K562 (cell line): ENCODE data around the gene KCNK1. TPM values are rescaled to one million over a fixed set of nuclear protein-coding genes. Genes with fewer than 3 reads are reported as not detected.

Experiments used
- CXXC5 ChIP-seq: fragments of 250-450 bp; sonication (Bioruptor Pico); IDR thresholded peaks from 2 replicates; pipeline ENCODE4 v1.8.0; 2022; ENCODE audit warnings: inconsistent platforms, mild to moderate bottlenecking, moderate library complexity
- DDX20 ChIP-seq: fragments of 450-650 bp; IDR thresholded peaks from 2 replicates; pipeline ENCODE4 v1.6.1; 2016; ENCODE audit warnings: missing genetic modification characterization, low read depth, mild to moderate bottlenecking, missing compliant biosample characterization, moderate library complexity
- GTF2A2 ChIP-seq: IDR thresholded peaks from 2 replicates; pipeline ENCODE4 v1.6.1; 2016; ENCODE audit warnings: mild to moderate bottlenecking, missing genetic modification characterization, missing compliant biosample characterization
- HOXB6 ChIP-seq: fragments of 250-450 bp; sonication (Bioruptor Pico); IDR thresholded peaks from 2 replicates; pipeline ENCODE4 v1.5.1; 2022; ENCODE audit warnings: mild to moderate bottlenecking, borderline replicate concordance
- IRF2 ChIP-seq: sonication (generic); formaldehyde crosslinking; IDR thresholded peaks from 2 replicates; pipeline ENCODE4 v1.8.1; 2022; ENCODE audit warnings: mild to moderate bottlenecking, missing genetic modification reagents
- MYBL2 ChIP-seq, 2 experiments: fragments of 450-650 bp in 1 of 2; sonication (generic) in 1 of 2; formaldehyde crosslinking in 1 of 2; IDR thresholded peaks; 2 replicates each; pipeline versions ENCODE4 v1.6.1 to v1.8.1; 2017 to 2022; ENCODE audit warnings: borderline replicate concordance in 1 of 2, inconsistent platforms in 1 of 2, low read depth in 1 of 2, mild to moderate bottlenecking in 1 of 2, missing genetic modification reagents in 1 of 2, moderate library complexity in 1 of 2
- NR1H2 ChIP-seq: sonication (generic); formaldehyde crosslinking; IDR thresholded peaks from 2 replicates; pipeline ENCODE4 v1.4.0; 2020; ENCODE audit warnings: mild to moderate bottlenecking, missing genetic modification reagents
- RBM25 ChIP-seq: fragments of 200-400 bp; formaldehyde crosslinking; IDR thresholded peaks from 2 replicates; pipeline ENCODE4 v1.6.1; 2018; ENCODE audit warnings: low read length, low read depth, moderate library complexity; ENCODE audit not compliant: severe bottlenecking
- RBM39 ChIP-seq: fragments of 200-400 bp; formaldehyde crosslinking; optimal IDR thresholded peaks from 2 replicates; pipeline ENCODE3; 2018; ENCODE audit warnings: low read depth, low read length
- SAFB ChIP-seq: fragments of 200-400 bp; formaldehyde crosslinking; IDR thresholded peaks from 2 replicates; pipeline ENCODE4 v1.6.1; 2017; ENCODE audit warnings: low read depth, low read length, borderline replicate concordance
- SREBF2 ChIP-seq: sonication (generic); formaldehyde crosslinking; IDR thresholded peaks from 2 replicates; pipeline ENCODE4 v1.4.0; 2020; ENCODE audit warnings: mild to moderate bottlenecking, missing genetic modification reagents
- TCF3 ChIP-seq: sonication (generic); formaldehyde crosslinking; IDR thresholded peaks from 2 replicates; pipeline ENCODE4 v1.4.0; 2020; ENCODE audit warnings: mild to moderate bottlenecking, missing genetic modification reagents
- ZFP30 ChIP-seq: fragments of 250-450 bp; sonication (Bioruptor Pico); IDR thresholded peaks from 2 replicates; pipeline ENCODE4 v1.8.0; 2022; ENCODE audit warnings: moderate library complexity, mild to moderate bottlenecking, inconsistent platforms, borderline replicate concordance
- ZKSCAN3 ChIP-seq: fragments of 250-450 bp; sonication (Bioruptor Pico); IDR thresholded peaks from 2 replicates; pipeline ENCODE4 v1.4.0; 2020
- ZNF143 ChIP-seq: sonication (generic); formaldehyde crosslinking; IDR thresholded peaks from 2 replicates; pipeline ENCODE4 v1.9.0; 2022; ENCODE audit warnings: mild to moderate bottlenecking, missing genetic modification reagents
- ZNF668 ChIP-seq: fragments of 250-450 bp; sonication (Bioruptor Pico); IDR thresholded peaks from 2 replicates; pipeline ENCODE4 v1.8.0; 2022; ENCODE audit warnings: mild to moderate bottlenecking, inconsistent platforms
- ZNF707 ChIP-seq: fragments of 250-450 bp; sonication (Bioruptor Pico); conservative IDR thresholded peaks from 2 replicates; pipeline ENCODE4 v1.8.0; 2022; ENCODE audit warnings: inconsistent platforms, mild to moderate bottlenecking, moderate library complexity
- ZNF75A ChIP-seq: fragments of 450-650 bp; formaldehyde crosslinking; IDR thresholded peaks from 2 replicates; pipeline ENCODE4 v1.4.0; 2020; ENCODE audit warnings: mild to moderate bottlenecking
- polyA plus RNA-seq, 8 experiments: library from polyadenylated mRNA; depleted of rRNA in 4 of 8; stranded (reverse) in 5 of 8; unstranded in 3 of 8; fragments of >200 nt; fragmentation: Nextera tagmentation in 2 of 8; fragmentation: Illumina TruSeq in 1 of 8; extraction: Ambion mirVana in 2 of 8; extraction: Trizol in 1 of 8; gene quantifications; 2 replicates each; pipeline versions ENCODE4 v1.2.1 to v1.2.3, GENCODE V29; 2011 to 2014; ENCODE audit warnings: inconsistent platforms in 1 of 8, missing spikeins in 1 of 8
- total RNA-seq, 7 experiments: library from RNA; depleted of rRNA in 6 of 7; stranded (reverse); fragments of >200 nt in 6 of 7; fragmentation: Illumina TruSeq in 2 of 7; extraction: Trizol in 2 of 7; gene quantifications; 2 replicates each; pipeline versions ENCODE4 v1.2.1 to v1.2.3, GENCODE V29; 2011 to 2021; ENCODE audit warnings: low replicate concordance in 1 of 7
- TF ChIP-seq, protein P1 (sequence below): sonication (generic); formaldehyde crosslinking; IDR thresholded peaks from 2 replicates; pipeline ENCODE4 v1.8.1; 2023; ENCODE audit warnings: missing genetic modification reagents, mild to moderate bottlenecking, borderline replicate concordance
- TF ChIP-seq, protein P2 (sequence below): fragments of 450-650 bp; formaldehyde crosslinking; IDR thresholded peaks from 2 replicates; pipeline ENCODE4 v1.4.0; 2020; ENCODE audit warnings: mild to moderate bottlenecking, moderate library complexity
- TF ChIP-seq, protein P3 (sequence below): conservative IDR thresholded peaks from 2 replicates; pipeline ENCODE4 v1.6.1; 2011; ENCODE audit warnings: low read depth, mild to moderate bottlenecking, low read length; ENCODE audit not compliant: control insufficient read depth

The KCNK1 gene
- total and polyA plus RNA-seq, 9 of the 15 experiments (the other 6 are each of a cell fraction or from before 2014, with no cell fraction given): 3.1 to 22.7 (median 6.0) TPM

DNA sequence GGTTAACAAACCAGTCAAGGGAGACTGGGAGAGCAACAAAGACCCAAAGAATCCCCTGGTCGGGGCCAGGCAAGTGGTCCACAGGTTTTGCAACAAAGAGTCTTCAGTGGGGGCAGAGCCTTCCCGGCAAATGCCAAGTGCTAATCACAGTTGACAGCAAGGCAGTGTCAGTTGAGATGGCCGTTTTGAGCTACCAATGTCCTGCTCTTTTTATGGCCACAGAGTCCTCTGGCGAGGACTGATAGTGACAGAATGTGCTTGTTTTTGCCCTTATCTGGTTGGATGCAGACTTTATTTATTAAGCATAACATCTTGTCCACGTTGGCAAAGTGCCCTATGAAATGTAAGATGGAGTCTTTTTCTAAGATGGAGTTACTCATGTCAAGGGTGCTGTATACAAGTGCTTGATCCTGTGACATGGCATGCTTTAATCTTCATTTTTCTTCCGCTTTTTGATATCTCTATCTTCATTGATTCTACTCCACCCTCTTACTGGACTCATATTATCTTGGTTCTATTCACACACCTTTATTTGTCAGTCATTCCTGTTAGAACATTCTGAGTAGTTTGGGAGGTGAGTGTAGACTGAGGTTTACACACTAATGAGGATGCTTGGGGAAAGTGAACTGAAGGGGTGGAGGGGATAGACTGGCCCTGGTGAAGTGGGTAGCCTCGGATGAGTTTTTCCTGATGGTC, 51.8 kb downstream of the KCNK1 start (continued):
- TF ChIP-seq ZFP30 (CRISPR knock-in tag) (peak; percentile 98), SAFB (no peak), IRF2 (CRISPR knock-in tag) (no peak), HOXB6 (CRISPR knock-in tag) (peak; percentile 99), ZNF707 (CRISPR knock-in tag) (peak; percentile 98), MYBL2 (IDR thresholded peaks at IDR 0.05; ENCODE audit: low read depth) (peak; percentile 56), MYBL2 (CRISPR knock-in tag; IDR thresholded peaks at IDR 0.05; ENCODE audit: borderline replicate concordance) (no peak), ZKSCAN3 (CRISPR knock-in tag) (peak; percentile 97), RBM39 (no peak), NR1H2 (CRISPR knock-in tag) (no peak), CXXC5 (peak; percentile 100), SREBF2 (0 out of 2 replicates have a peak, but pooled peaks have one; percentile 57), TCF3 (CRISPR knock-in tag) (peak; percentile 98), ZNF668 (CRISPR knock-in tag) (peak; percentile 100), GTF2A2 (tag) (peak; percentile 100), ZNF75A (peak; percentile 99), RBM25 (no peak), DDX20 (tag) (peak; percentile 100), ZNF143 (CRISPR knock-in tag) (no peak)
- TF ChIP-seq, protein P1, sequence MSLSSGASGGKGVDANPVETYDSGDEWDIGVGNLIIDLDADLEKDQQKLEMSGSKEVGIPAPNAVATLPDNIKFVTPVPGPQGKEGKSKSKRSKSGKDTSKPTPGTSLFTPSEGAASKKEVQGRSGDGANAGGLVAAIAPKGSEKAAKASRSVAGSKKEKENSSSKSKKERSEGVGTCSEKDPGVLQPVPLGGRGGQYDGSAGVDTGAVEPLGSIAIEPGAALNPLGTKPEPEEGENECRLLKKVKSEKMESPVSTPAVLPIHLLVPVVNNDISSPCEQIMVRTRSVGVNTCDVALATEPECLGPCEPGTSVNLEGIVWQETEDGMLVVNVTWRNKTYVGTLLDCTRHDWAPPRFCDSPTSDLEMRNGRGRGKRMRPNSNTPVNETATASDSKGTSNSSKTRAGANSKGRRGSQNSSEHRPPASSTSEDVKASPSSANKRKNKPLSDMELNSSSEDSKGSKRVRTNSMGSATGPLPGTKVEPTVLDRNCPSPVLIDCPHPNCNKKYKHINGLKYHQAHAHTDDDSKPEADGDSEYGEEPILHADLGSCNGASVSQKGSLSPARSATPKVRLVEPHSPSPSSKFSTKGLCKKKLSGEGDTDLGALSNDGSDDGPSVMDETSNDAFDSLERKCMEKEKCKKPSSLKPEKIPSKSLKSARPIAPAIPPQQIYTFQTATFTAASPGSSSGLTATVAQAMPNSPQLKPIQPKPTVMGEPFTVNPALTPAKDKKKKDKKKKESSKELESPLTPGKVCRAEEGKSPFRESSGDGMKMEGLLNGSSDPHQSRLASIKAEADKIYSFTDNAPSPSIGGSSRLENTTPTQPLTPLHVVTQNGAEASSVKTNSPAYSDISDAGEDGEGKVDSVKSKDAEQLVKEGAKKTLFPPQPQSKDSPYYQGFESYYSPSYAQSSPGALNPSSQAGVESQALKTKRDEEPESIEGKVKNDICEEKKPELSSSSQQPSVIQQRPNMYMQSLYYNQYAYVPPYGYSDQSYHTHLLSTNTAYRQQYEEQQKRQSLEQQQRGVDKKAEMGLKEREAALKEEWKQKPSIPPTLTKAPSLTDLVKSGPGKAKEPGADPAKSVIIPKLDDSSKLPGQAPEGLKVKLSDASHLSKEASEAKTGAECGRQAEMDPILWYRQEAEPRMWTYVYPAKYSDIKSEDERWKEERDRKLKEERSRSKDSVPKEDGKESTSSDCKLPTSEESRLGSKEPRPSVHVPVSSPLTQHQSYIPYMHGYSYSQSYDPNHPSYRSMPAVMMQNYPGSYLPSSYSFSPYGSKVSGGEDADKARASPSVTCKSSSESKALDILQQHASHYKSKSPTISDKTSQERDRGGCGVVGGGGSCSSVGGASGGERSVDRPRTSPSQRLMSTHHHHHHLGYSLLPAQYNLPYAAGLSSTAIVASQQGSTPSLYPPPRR (CRISPR knock-in tag): no peak
- TF ChIP-seq, protein P2, sequence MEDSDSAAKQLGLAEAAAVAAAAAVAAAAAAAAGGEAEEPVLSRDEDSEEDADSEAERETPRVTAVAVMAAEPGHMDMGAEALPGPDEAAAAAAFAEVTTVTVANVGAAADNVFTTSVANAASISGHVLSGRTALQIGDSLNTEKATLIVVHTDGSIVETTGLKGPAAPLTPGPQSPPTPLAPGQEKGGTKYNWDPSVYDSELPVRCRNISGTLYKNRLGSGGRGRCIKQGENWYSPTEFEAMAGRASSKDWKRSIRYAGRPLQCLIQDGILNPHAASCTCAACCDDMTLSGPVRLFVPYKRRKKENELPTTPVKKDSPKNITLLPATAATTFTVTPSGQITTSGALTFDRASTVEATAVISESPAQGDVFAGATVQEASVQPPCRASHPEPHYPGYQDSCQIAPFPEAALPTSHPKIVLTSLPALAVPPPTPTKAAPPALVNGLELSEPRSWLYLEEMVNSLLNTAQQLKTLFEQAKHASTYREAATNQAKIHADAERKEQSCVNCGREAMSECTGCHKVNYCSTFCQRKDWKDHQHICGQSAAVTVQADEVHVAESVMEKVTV: peak; percentile 100
- TF ChIP-seq, protein P3, sequence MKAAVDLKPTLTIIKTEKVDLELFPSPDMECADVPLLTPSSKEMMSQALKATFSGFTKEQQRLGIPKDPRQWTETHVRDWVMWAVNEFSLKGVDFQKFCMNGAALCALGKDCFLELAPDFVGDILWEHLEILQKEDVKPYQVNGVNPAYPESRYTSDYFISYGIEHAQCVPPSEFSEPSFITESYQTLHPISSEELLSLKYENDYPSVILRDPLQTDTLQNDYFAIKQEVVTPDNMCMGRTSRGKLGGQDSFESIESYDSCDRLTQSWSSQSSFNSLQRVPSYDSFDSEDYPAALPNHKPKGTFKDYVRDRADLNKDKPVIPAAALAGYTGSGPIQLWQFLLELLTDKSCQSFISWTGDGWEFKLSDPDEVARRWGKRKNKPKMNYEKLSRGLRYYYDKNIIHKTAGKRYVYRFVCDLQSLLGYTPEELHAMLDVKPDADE: peak; percentile 78
